NB4 (cell line): ENCODE measurements around the gene DCUN1D4.

Experiments
- MYC ChIP-seq: IDR thresholded peaks from 2 replicates; pipeline ENCODE4 v1.6.1; 2011; ENCODE audit warnings: low read depth, low read length
- POLR2A ChIP-seq: IDR thresholded peaks from 2 replicates; pipeline ENCODE4 v1.6.1; 2011; ENCODE audit warnings: mild to moderate bottlenecking; ENCODE audit not compliant: insufficient read length; ENCODE audit errors: extremely low read depth
- TF ChIP-seq, protein P1 (sequence below): IDR thresholded peaks from one replicate; pipeline ENCODE4 v1.5.1; 2012; ENCODE audit warnings: low read depth, low read length
- TF ChIP-seq, protein P2 (sequence below): IDR thresholded peaks from 2 replicates; pipeline ENCODE4 v1.6.1; 2011; ENCODE audit warnings: low read depth, low read length

DNA sequence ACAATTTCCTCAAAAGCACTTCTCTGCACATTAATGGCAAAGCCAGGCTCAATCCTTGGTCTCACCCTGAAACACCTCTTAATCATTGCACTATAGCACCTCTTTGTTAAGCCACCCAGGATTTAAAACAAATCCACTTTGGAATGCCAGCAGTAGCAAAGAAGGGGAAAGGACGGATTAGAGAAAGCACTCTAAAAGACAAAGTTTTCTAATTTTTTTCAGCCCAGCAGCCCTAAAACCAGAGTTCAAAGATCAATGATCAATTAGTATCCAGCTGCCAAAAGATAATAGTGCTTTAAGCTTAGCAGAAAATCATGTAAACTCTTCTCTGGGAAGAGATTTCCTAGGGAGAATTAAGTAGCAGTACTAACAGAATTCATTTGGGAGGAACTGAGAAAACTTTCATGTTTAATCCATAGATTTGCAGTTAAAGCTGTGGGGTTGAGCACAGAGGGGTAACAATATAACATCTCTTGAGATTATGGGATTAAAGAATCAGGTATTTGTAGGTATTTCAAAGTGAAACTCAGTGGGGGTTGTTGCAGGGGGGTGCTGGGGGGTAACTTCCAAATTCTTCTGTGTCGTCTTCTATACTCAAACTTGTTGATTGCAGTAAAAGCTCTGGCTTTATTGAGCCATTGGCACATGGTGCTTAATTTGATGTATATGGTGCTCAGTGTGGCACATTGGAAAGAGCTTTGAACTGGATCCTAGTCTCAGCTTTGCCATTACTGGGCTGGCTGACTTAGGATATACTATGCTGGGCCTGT is 115.4 kb downstream of the DCUN1D4 start:
- TF ChIP-seq, protein P1, sequence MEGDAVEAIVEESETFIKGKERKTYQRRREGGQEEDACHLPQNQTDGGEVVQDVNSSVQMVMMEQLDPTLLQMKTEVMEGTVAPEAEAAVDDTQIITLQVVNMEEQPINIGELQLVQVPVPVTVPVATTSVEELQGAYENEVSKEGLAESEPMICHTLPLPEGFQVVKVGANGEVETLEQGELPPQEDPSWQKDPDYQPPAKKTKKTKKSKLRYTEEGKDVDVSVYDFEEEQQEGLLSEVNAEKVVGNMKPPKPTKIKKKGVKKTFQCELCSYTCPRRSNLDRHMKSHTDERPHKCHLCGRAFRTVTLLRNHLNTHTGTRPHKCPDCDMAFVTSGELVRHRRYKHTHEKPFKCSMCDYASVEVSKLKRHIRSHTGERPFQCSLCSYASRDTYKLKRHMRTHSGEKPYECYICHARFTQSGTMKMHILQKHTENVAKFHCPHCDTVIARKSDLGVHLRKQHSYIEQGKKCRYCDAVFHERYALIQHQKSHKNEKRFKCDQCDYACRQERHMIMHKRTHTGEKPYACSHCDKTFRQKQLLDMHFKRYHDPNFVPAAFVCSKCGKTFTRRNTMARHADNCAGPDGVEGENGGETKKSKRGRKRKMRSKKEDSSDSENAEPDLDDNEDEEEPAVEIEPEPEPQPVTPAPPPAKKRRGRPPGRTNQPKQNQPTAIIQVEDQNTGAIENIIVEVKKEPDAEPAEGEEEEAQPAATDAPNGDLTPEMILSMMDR, result no peak
- TF ChIP-seq POLR2A (no peak), MYC (no peak)
- TF ChIP-seq, protein P2, sequence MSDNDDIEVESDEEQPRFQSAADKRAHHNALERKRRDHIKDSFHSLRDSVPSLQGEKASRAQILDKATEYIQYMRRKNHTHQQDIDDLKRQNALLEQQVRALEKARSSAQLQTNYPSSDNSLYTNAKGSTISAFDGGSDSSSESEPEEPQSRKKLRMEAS, result no peak
